ENCODE results near the gene TINCR.
A peak's percentile ranks its signal among the peaks of the same experiment; 100 is the strongest.
"Not testable (repeated sequence)": the region's sequence is repeated elsewhere in the genome, so short reads cannot be mapped to it uniquely, and the experiment has no call there.

The TINCR gene

GRCh38 chr19:5558101-5558621 lies 9.6 kb downstream of the TINCR start:
- DNase-seq, result no peak

- DNase-seq, result no peak
Observed at GRCh38 chr19:5557691-5558090, 10.1 kb downstream of the TINCR start.

- no peak for DNase-seq
Observed at GRCh38 chr19:5554828-5555227, 12.9 kb downstream of the TINCR start.

GRCh38 chr19:5553892-5554291 lies 13.9 kb downstream of the TINCR start:
- DNase-seq, result no peak

GRCh38 chr19:5547881-5548280 lies 19.9 kb downstream of the TINCR start:
- peak; percentile 31 for DNase-seq

- no peak for DNase-seq
Observed at GRCh38 chr19:5545984-5546383, 21.8 kb downstream of the TINCR start.

GRCh38 chr19:5545051-5545450 lies 22.7 kb downstream of the TINCR start:
- no peak for DNase-seq

- no peak for DNase-seq
Observed at GRCh38 chr19:5542665-5543064, 25.1 kb downstream of the TINCR start.

GRCh38 chr19:5541456-5541855 lies 26.3 kb downstream of the TINCR start:
- DNase-seq, result no peak

GRCh38 chr19:5540208-5540607 lies 27.5 kb downstream of the TINCR start:
- DNase-seq, result no peak

- no peak for DNase-seq
Observed at GRCh38 chr19:5537870-5538269, 29.9 kb downstream of the TINCR start.

- DNase-seq, result not testable (repeated sequence)
Observed at GRCh38 chr19:5536982-5537579, 30.7 kb downstream of the TINCR start.

- peak; percentile 35 for DNase-seq
Observed at GRCh38 chr19:5536337-5536894, 31.3 kb downstream of the TINCR start.

- DNase-seq, result no peak
Observed at GRCh38 chr19:5534787-5535586, 32.8 kb downstream of the TINCR start.

- no peak for DNase-seq
Observed at GRCh38 chr19:5533257-5533656, 34.5 kb downstream of the TINCR start.

GRCh38 chr19:5530701-5531100 lies 37.1 kb downstream of the TINCR start:
- no peak for DNase-seq

- no peak for DNase-seq
Observed at GRCh38 chr19:5526691-5527090, 41.1 kb downstream of the TINCR start.

- no peak for DNase-seq
Observed at GRCh38 chr19:5524081-5524480, 43.7 kb downstream of the TINCR start.

- DNase-seq, result no peak
Observed at GRCh38 chr19:5522106-5522505, 45.6 kb downstream of the TINCR start.

- no peak for DNase-seq
Observed at GRCh38 chr19:5520501-5520900, 47.3 kb downstream of the TINCR start.

GRCh38 chr19:5519076-5519475 lies 48.7 kb downstream of the TINCR start:
- DNase-seq, result no peak

- no peak for DNase-seq
Observed at GRCh38 chr19:5515737-5516136, 52.0 kb downstream of the TINCR start.

GRCh38 chr19:5514001-5514400 lies 53.8 kb downstream of the TINCR start:
- no peak for DNase-seq

GRCh38 chr19:5512715-5513114 lies 55.0 kb downstream of the TINCR start:
- DNase-seq, result no peak
